HepG2 (cell line): Measurements from ENCODE around the gene POLA1.

ENCODE experiments used
- ATF3 ChIP-seq: sonication (generic); formaldehyde crosslinking; IDR thresholded peaks from 2 replicates; pipeline ENCODE4 v1.4.0; 2020; ENCODE audit warnings: missing genetic modification reagents
- CTCF ChIP-seq: sonication (generic); formaldehyde crosslinking; IDR thresholded peaks from 2 replicates; pipeline ENCODE4 v1.5.0; 2020; ENCODE audit warnings: mild to moderate bottlenecking, missing genetic modification reagents, moderate library complexity
- ESRRA ChIP-seq: sonication (generic); formaldehyde crosslinking; IDR thresholded peaks from 2 replicates; pipeline ENCODE4 v1.5.1; 2020; ENCODE audit warnings: mild to moderate bottlenecking, low read depth, missing genetic modification reagents
- ETS1 ChIP-seq: sonication (generic); formaldehyde crosslinking; IDR thresholded peaks from 2 replicates; pipeline ENCODE4 v1.4.0; 2020; ENCODE audit warnings: missing genetic modification reagents
- LBX2 ChIP-seq: sonication (generic); formaldehyde crosslinking; IDR thresholded peaks from 2 replicates; pipeline ENCODE4 v1.5.0; 2020; ENCODE audit warnings: missing genetic modification reagents, mild to moderate bottlenecking, borderline replicate concordance
- POLR2A ChIP-seq, 2 experiments: IDR thresholded peaks; 2 replicates each; pipeline ENCODE4 v1.6.1; 2011; ENCODE audit warnings: low read depth in 2 of 2, low read length in 2 of 2, mild to moderate bottlenecking in 1 of 2, moderate library complexity in 1 of 2; ENCODE audit not compliant: insufficient read depth in 1 of 2
- RFX5 ChIP-seq: IDR thresholded peaks from 2 replicates; pipeline ENCODE4 v1.6.1; 2011; ENCODE audit warnings: low read depth, low read length, improper control_type of control experiment
- ZNF33A ChIP-seq: sonication (generic); formaldehyde crosslinking; IDR thresholded peaks from 2 replicates; pipeline ENCODE4 v1.5.1; 2020; ENCODE audit warnings: missing genetic modification reagents, mild to moderate bottlenecking, moderate library complexity, borderline replicate concordance
- ZNF362 ChIP-seq: sonication (generic); formaldehyde crosslinking; IDR thresholded peaks from 2 replicates; pipeline ENCODE4 v1.4.0; 2020; ENCODE audit warnings: missing genetic modification reagents, mild to moderate bottlenecking, borderline replicate concordance
- ZNF430 ChIP-seq: sonication (generic); formaldehyde crosslinking; IDR thresholded peaks from 2 replicates; pipeline ENCODE4 v1.9.0; 2021; ENCODE audit warnings: mild to moderate bottlenecking, missing genetic modification reagents
- ZNF513 ChIP-seq: sonication (generic); formaldehyde crosslinking; conservative IDR thresholded peaks from 2 replicates; pipeline ENCODE4 v1.5.0; 2020; ENCODE audit warnings: missing genetic modification reagents
- ZNF644 ChIP-seq: IDR thresholded peaks from 2 replicates; pipeline ENCODE4 v1.6.1; 2016; ENCODE audit warnings: low read depth

GRCh38 chrX:25023908-25024307, 330.2 kb downstream of the POLA1 start:
- TF ChIP-seq ZNF362 (CRISPR knock-in tag) (no peak), RFX5 (no peak), POLR2A (IDR thresholded peaks at IDR 0.05; ENCODE audit: insufficient read depth in 1 of 2, low read depth in 2 of 2, low read length in 2 of 2) (no peak), ZNF644 (CRISPR knock-in tag) (no peak), ZNF33A (CRISPR knock-in tag) (no peak), ZNF513 (no peak), ATF3 (CRISPR knock-in tag) (no peak), ETS1 (CRISPR knock-in tag) (no peak), ZNF430 (CRISPR knock-in tag) (no peak), ESRRA (CRISPR knock-in tag) (no peak), LBX2 (CRISPR knock-in tag) (no peak), CTCF (CRISPR knock-in tag) (no peak)
